CD8-positive, alpha-beta memory T cell (primary cell): Measurements from ENCODE around the gene TMEM150C. TPM values are rescaled to one million over a fixed set of nuclear protein-coding genes. Genes with fewer than 3 reads are reported as not detected.
A peak's percentile ranks its signal among the peaks of the same experiment; 100 is the strongest.

Experiments
- CTCF ChIA-PET: fragments of 350-600 bp; sonication (Branson Sonifier 250); formaldehyde crosslinking; loops from one replicate; lab custom pipeline; 2021; ENCODE audit warnings: antibody characterized with exemption; lab: Charles Lee
- POLR2A ChIA-PET: fragments of 350-600 bp; sonication (Branson Sonifier 250); formaldehyde crosslinking; loops from one replicate; lab custom pipeline; 2021; ENCODE audit warnings: antibody characterized with exemption; lab: Charles Lee
- DNase-seq, 5 donors: peaks; one replicate each; pipeline versions ENCODE4 v3.0.0 to v3.0.0-alpha.2; 2020 to 2022; ENCODE audit warnings: mixed read lengths in 1 of 5
- H3K27ac ChIP-seq: one replicate; pipeline ENCODE4 v1.7.0; 2013; ENCODE audit warnings: low read depth, mild to moderate bottlenecking, low read length, moderate library complexity
- H3K27me3 ChIP-seq: 2 replicates; pipeline ENCODE4 v1.7.0; 2013; ENCODE audit warnings: low read length, mild to moderate bottlenecking; ENCODE audit not compliant: insufficient read depth, poor library complexity, severe bottlenecking
- H3K36me3 ChIP-seq: 2 replicates; pipeline ENCODE4 v1.7.0; 2013; ENCODE audit warnings: mild to moderate bottlenecking, low read length, moderate library complexity; ENCODE audit not compliant: insufficient read depth
- H3K4me1 ChIP-seq: 2 replicates; pipeline ENCODE4 v1.7.0; 2013; ENCODE audit warnings: mild to moderate bottlenecking, low read length, moderate library complexity; ENCODE audit not compliant: insufficient read depth
- H3K4me3 ChIP-seq: 2 replicates; pipeline ENCODE4 v1.7.0; 2013; ENCODE audit warnings: mild to moderate bottlenecking, low read length
- H3K9me3 ChIP-seq: 2 replicates; pipeline ENCODE4 v1.7.0; 2013; ENCODE audit warnings: mild to moderate bottlenecking, low read length
- H3K27ac Mint-ChIP-seq, 8 donors: one replicate each; pipeline ENCODE4 v1.8.0; 2020 to 2021; ENCODE audit warnings: mixed read lengths in 8 of 8, mild to moderate bottlenecking in 6 of 8, inconsistent platforms in 3 of 8, moderate library complexity in 3 of 8
- H3K27me3 Mint-ChIP-seq, 2 donors: one replicate each; pipeline ENCODE4 v1.8.0; 2020 to 2021; ENCODE audit warnings: mixed read lengths in 2 of 2, mild to moderate bottlenecking in 1 of 2, moderate library complexity in 1 of 2
- H3K36me3 Mint-ChIP-seq, 3 donors: one replicate each; pipeline ENCODE4 v1.8.0; 2020 to 2021; ENCODE audit warnings: mixed read lengths in 3 of 3, inconsistent platforms in 1 of 3, mild to moderate bottlenecking in 1 of 3
- H3K4me1 Mint-ChIP-seq, 3 donors: one replicate each; pipeline ENCODE4 v1.8.0; 2020 to 2021; ENCODE audit warnings: mixed read lengths in 3 of 3, inconsistent platforms in 1 of 3, mild to moderate bottlenecking in 1 of 3
- H3K4me3 Mint-ChIP-seq, 7 donors: one replicate each; pipeline ENCODE4 v1.8.0; 2020 to 2021; ENCODE audit warnings: mixed read lengths in 7 of 7, mild to moderate bottlenecking in 6 of 7, moderate library complexity in 4 of 7, inconsistent platforms in 2 of 7
- H3K9me3 Mint-ChIP-seq, 5 donors: one replicate each; pipeline ENCODE4 v1.8.0; 2020 to 2022; ENCODE audit warnings: mixed read lengths in 5 of 5, mild to moderate bottlenecking in 3 of 5, moderate library complexity in 2 of 5, inconsistent platforms in 1 of 5
- polyA plus RNA-seq: library from polyadenylated mRNA; unstranded; fragments of 300-500 nt; fragmentation: Illumina TruSeq; gene quantifications from one replicate; pipeline ENCODE4 v1.2.3, GENCODE V29; 2021
- total RNA-seq, 2 experiments: library from RNA; stranded (reverse); gene quantifications; one replicate each; pipeline ENCODE4 v1.2.3, GENCODE V29; 2021

Gene TMEM150C
- total RNA-seq, result not detected
- 0.17 TPM for polyA plus RNA-seq

GRCh38 chr4:82561786-82562563 is at the start of gene TMEM150C:
Gene TMEM150C, minus strand, starts transcription at chr4:82561988. Its CDS starts 57,331 bp downstream, at chr4:82504657.
- Histone ChIP-seq H3K27me3 (peaks cover 15% of the 10 kb centered on the region), H3K4me1 (no peaks in the 10 kb centered on the region), H3K27ac (no peak within 1 kb of the TSS), H3K36me3 (no peaks in the 10 kb centered on the region), H3K9me3 (no peaks in the 10 kb centered on the region), H3K4me3 (no peak within 1 kb of the TSS)
- ChIA-PET CTCF (no interaction called here), POLR2A (no interaction called here)
- Mint-ChIP-seq H3K9me3 (peaks cover 0 to 4% (median 2%) of the 10 kb centered on the region in 5 donors), H3K36me3 (peaks cover 0 to 13% (median 0%) of the 10 kb centered on the region in 3 donors), H3K27me3 (peaks cover 34 to 74% of the 10 kb centered on the region in 2 donors), H3K27ac (no peak within 1 kb of the TSS), H3K4me1 (peaks cover 13 to 19% (median 14%) of the 10 kb centered on the region in 3 donors), H3K4me3 (peak within 1 kb of the TSS; percentile 70 to 79 (median 76))
- DNase-seq, result no peak

- Histone ChIP-seq H3K9me3 (no peaks in the 10 kb centered on the region), H3K36me3 (no peaks in the 10 kb centered on the region), H3K4me3 (no peak overlapping the region), H3K27ac (no peak overlapping the region), H3K27me3 (no peaks in the 10 kb centered on the region), H3K4me1 (no peaks in the 10 kb centered on the region)
- ChIA-PET POLR2A (no interaction called here), CTCF (interaction anchor here (0.8 to 1.5 kb wide), 2 partner anchors 8 to 36 kb away, joined by 3 read pairs; no protein-coding TSS in a partner anchor)
- H3K27me3 Mint-ChIP-seq, result peaks cover 7 to 13% of the 10 kb centered on the region in 2 donors
- DNase-seq, result no peak
- no peaks in the 10 kb centered on the region for H3K4me1 Mint-ChIP-seq
- H3K9me3 Mint-ChIP-seq, result no peaks in the 10 kb centered on the region
- H3K36me3 Mint-ChIP-seq, result no peaks in the 10 kb centered on the region
- no peak overlapping the region for H3K4me3 Mint-ChIP-seq
- no peak overlapping the region for H3K27ac Mint-ChIP-seq
Measured at GRCh38 chr4:82611527-82611926, 49.7 kb upstream of the TMEM150C start.

GRCh38 chr4:82610041-82610440 is 48.3 kb upstream of the TMEM150C start:
- Histone ChIP-seq H3K4me1 (no peaks in the 10 kb centered on the region), H3K4me3 (no peak overlapping the region), H3K27me3 (no peaks in the 10 kb centered on the region), H3K27ac (no peak overlapping the region), H3K36me3 (no peaks in the 10 kb centered on the region), H3K9me3 (no peaks in the 10 kb centered on the region)
- no peaks in the 10 kb centered on the region for H3K36me3 Mint-ChIP-seq
- ChIA-PET CTCF (no interaction called here), POLR2A (no interaction called here)
- H3K4me3 Mint-ChIP-seq, result no peak overlapping the region
- no peaks in the 10 kb centered on the region for H3K9me3 Mint-ChIP-seq
- H3K27me3 Mint-ChIP-seq, result peaks cover 7 to 12% of the 10 kb centered on the region in 2 donors
- H3K4me1 Mint-ChIP-seq, result no peaks in the 10 kb centered on the region
- H3K27ac Mint-ChIP-seq, result no peak overlapping the region
- DNase-seq, result no peak

GRCh38 chr4:82606622-82607021 is 44.8 kb upstream of the TMEM150C start:
- Mint-ChIP-seq H3K9me3 (no peaks in the 10 kb centered on the region), H3K4me1 (no peaks in the 10 kb centered on the region), H3K4me3 (no peak overlapping the region)

GRCh38 chr4:82604522-82604921 is 42.7 kb upstream of the TMEM150C start:
- Histone ChIP-seq H3K36me3 (no peaks in the 10 kb centered on the region), H3K9me3 (no peaks in the 10 kb centered on the region), H3K27ac (no peak overlapping the region), H3K4me1 (no peaks in the 10 kb centered on the region), H3K4me3 (no peak overlapping the region), H3K27me3 (no peaks in the 10 kb centered on the region)
- peaks cover 0 to 2% (median 0%) of the 10 kb centered on the region in 3 donors for H3K36me3 Mint-ChIP-seq
- H3K27me3 Mint-ChIP-seq, result peaks cover 5 to 10% of the 10 kb centered on the region in 2 donors
- POLR2A ChIA-PET, result no interaction called here
- H3K4me1 Mint-ChIP-seq, result no peaks in the 10 kb centered on the region
- no peak overlapping the region for H3K4me3 Mint-ChIP-seq
- H3K27ac Mint-ChIP-seq, result no peak overlapping the region
- CTCF ChIA-PET, result no interaction called here
- H3K9me3 Mint-ChIP-seq, result no peaks in the 10 kb centered on the region
- DNase-seq, result no peak

More at GRCh38 chr4:82606622-82607021, 44.8 kb upstream of the TMEM150C start:
- Histone ChIP-seq H3K27me3 (no peaks in the 10 kb centered on the region), H3K36me3 (no peaks in the 10 kb centered on the region), H3K27ac (no peak overlapping the region), H3K4me1 (no peaks in the 10 kb centered on the region), H3K4me3 (no peak overlapping the region), H3K9me3 (no peaks in the 10 kb centered on the region)
- Mint-ChIP-seq H3K27me3 (peaks cover 4 to 7% of the 10 kb centered on the region in 2 donors), H3K36me3 (peaks cover 0 to 2% (median 0%) of the 10 kb centered on the region in 3 donors), H3K27ac (no peak overlapping the region)
- POLR2A ChIA-PET, result no interaction called here
- no peak for DNase-seq
- CTCF ChIA-PET, result no interaction called here

GRCh38 chr4:82601242-82602015 is 39.6 kb upstream of the TMEM150C start:
- Mint-ChIP-seq H3K27ac (no peak overlapping the region), H3K36me3 (peaks cover 0 to 2% (median 0%) of the 10 kb centered on the region in 3 donors), H3K4me1 (no peaks in the 10 kb centered on the region), H3K4me3 (no peak overlapping the region), H3K9me3 (no peaks in the 10 kb centered on the region), H3K27me3 (peaks cover 4 to 15% of the 10 kb centered on the region in 2 donors)
- no peaks in the 10 kb centered on the region for H3K27me3 ChIP-seq
- ChIA-PET POLR2A (no interaction called here), CTCF (no interaction called here)
- no peaks in the 10 kb centered on the region for H3K36me3 ChIP-seq
- H3K4me1 ChIP-seq, result no peaks in the 10 kb centered on the region
- no peak overlapping the region for H3K27ac ChIP-seq
- H3K4me3 ChIP-seq, result no peak overlapping the region
- no peaks in the 10 kb centered on the region for H3K9me3 ChIP-seq
- no peak for DNase-seq

- H3K4me3 Mint-ChIP-seq, result no peak overlapping the region
- Histone ChIP-seq H3K36me3 (no peaks in the 10 kb centered on the region), H3K4me1 (no peaks in the 10 kb centered on the region), H3K27me3 (no peaks in the 10 kb centered on the region), H3K4me3 (no peak overlapping the region), H3K27ac (no peak overlapping the region), H3K9me3 (no peaks in the 10 kb centered on the region)
- POLR2A ChIA-PET, result no interaction called here
- CTCF ChIA-PET, result no interaction called here
- DNase-seq, result no peak
- H3K36me3 Mint-ChIP-seq, result peaks cover 0 to 2% (median 0%) of the 10 kb centered on the region in 3 donors
- no peaks in the 10 kb centered on the region for H3K4me1 Mint-ChIP-seq
- H3K9me3 Mint-ChIP-seq, result no peaks in the 10 kb centered on the region
- H3K27me3 Mint-ChIP-seq, result peaks cover 4 to 15% of the 10 kb centered on the region in 2 donors
- no peak overlapping the region for H3K27ac Mint-ChIP-seq
Measured at GRCh38 chr4:82599336-82599735, 37.5 kb upstream of the TMEM150C start.

- Histone ChIP-seq H3K27ac (no peak overlapping the region), H3K4me3 (no peak overlapping the region), H3K27me3 (peaks cover 3% of the 10 kb centered on the region), H3K4me1 (no peaks in the 10 kb centered on the region), H3K36me3 (no peaks in the 10 kb centered on the region), H3K9me3 (no peaks in the 10 kb centered on the region)
- H3K4me1 Mint-ChIP-seq, result no peaks in the 10 kb centered on the region
- H3K4me3 Mint-ChIP-seq, result no peak overlapping the region
- no peaks in the 10 kb centered on the region for H3K36me3 Mint-ChIP-seq
- CTCF ChIA-PET, result interaction anchor here (1.0 kb wide), 1 partner anchor 10 kb away, joined by 3 read pairs; no protein-coding TSS in a partner anchor
- no peaks in the 10 kb centered on the region for H3K9me3 Mint-ChIP-seq
- H3K27ac Mint-ChIP-seq, result no peak overlapping the region
- peaks cover 10 to 24% of the 10 kb centered on the region in 2 donors for H3K27me3 Mint-ChIP-seq
- POLR2A ChIA-PET, result no interaction called here
- no peak for DNase-seq
Measured at GRCh38 chr4:82594456-82594855, 32.7 kb upstream of the TMEM150C start.
